Measurements from ENCODE around the gene CBX4.

The CBX4 gene

GRCh38 chr17:79785900-79786810 lies 53.1 kb downstream of the CBX4 start:
- DNase-seq = no peak

- no peak for DNase-seq
These were observed 54.0 kb downstream of the CBX4 start for GRCh38 chr17:79785017-79785899.

- DNase-seq = no peak
These were observed 54.8 kb downstream of the CBX4 start for GRCh38 chr17:79784353-79785016.

- no peak for DNase-seq
These were observed 55.3 kb downstream of the CBX4 start for GRCh38 chr17:79783891-79784290.

Data from 8988T (cell line).